CD14-positive monocyte (primary cell): ENCODE measurements around the gene PPP1R15B. TPM values are rescaled to one million over a fixed set of nuclear protein-coding genes. Genes with fewer than 3 reads are reported as not detected.

Source experiments
- DNase-seq, 3 donors: peaks; one replicate each; pipeline ENCODE4 v3.0.0-alpha.2; 2011 to 2022
- H2AFZ ChIP-seq: 2 replicates; pipeline ENCODE4 v1.6.0; 2012; ENCODE audit warnings: mild to moderate bottlenecking, low read depth, low read length, inconsistent platforms; ENCODE audit not compliant: insufficient read depth, poor library complexity, severe bottlenecking
- H3K27ac ChIP-seq, 2 donors: 1 replicate in 1 of 2; 2 replicates in 1 of 2; pipeline ENCODE4 v1.5.1; 2012 to 2013; ENCODE audit warnings: low read length in 2 of 2, control low read depth in 1 of 2, inconsistent platforms in 1 of 2, low read depth in 1 of 2, mild to moderate bottlenecking in 1 of 2
- H3K27me3 ChIP-seq, 2 donors: one replicate each; pipeline versions ENCODE4 v1.6.0 to v1.6.1; 2011 to 2013; ENCODE audit warnings: low read length in 2 of 2; ENCODE audit not compliant: control insufficient read depth in 2 of 2, insufficient read depth in 2 of 2
- H3K36me3 ChIP-seq, 2 donors: replicated peaks in 1 of 2; 1 replicate in 1 of 2; 2 replicates in 1 of 2; pipeline versions ENCODE4 v1.5.1 to v1.6.1; 2012 to 2013; ENCODE audit warnings: low read length in 2 of 2, control low read depth in 1 of 2, inconsistent platforms in 1 of 2, mild to moderate bottlenecking in 1 of 2; ENCODE audit not compliant: insufficient read depth in 2 of 2, control insufficient read depth in 1 of 2
- H3K4me1 ChIP-seq, 2 donors: 1 replicate in 1 of 2; 2 replicates in 1 of 2; pipeline versions ENCODE4 v1.5.1 to v1.6.1; 2012 to 2013; ENCODE audit warnings: low read length in 2 of 2, control low read depth in 1 of 2, inconsistent platforms in 1 of 2, mild to moderate bottlenecking in 1 of 2, moderate library complexity in 1 of 2; ENCODE audit not compliant: insufficient read depth in 2 of 2, control insufficient read depth in 1 of 2
- H3K4me2 ChIP-seq: replicated peaks from 2 replicates; pipeline ENCODE3; 2012; ENCODE audit warnings: low read length, moderate library complexity, mild to moderate bottlenecking; ENCODE audit not compliant: poor library complexity, severe bottlenecking; ENCODE audit errors: extremely low read depth
- H3K4me3 ChIP-seq, 3 experiments: fragments of 200-600 bp in 1 of 3; sonication (generic) in 1 of 3; replicated peaks in 1 of 3; 1 replicate in 2 of 3; 2 replicates in 1 of 3; pipeline ENCODE4 v1.5.1; 2011 to 2013; ENCODE audit warnings: low read length in 3 of 3, mild to moderate bottlenecking in 3 of 3, control low read depth in 2 of 3, low read depth in 2 of 3, inconsistent platforms in 1 of 3, moderate library complexity in 1 of 3
- H3K79me2 ChIP-seq: 2 replicates; pipeline ENCODE4 v1.6.0; 2012; ENCODE audit warnings: mild to moderate bottlenecking, control low read depth, inconsistent platforms, low read length, moderate library complexity; ENCODE audit not compliant: insufficient read depth
- H3K9ac ChIP-seq: 2 replicates; pipeline ENCODE4 v1.6.0; 2017; ENCODE audit warnings: low read length, mild to moderate bottlenecking; ENCODE audit not compliant: insufficient read depth, poor library complexity, severe bottlenecking
- H3K9me3 ChIP-seq, 2 donors: replicated peaks in 1 of 2; 1 replicate in 1 of 2; 2 replicates in 1 of 2; pipeline versions ENCODE4 v1.5.1 to v1.6.1; 2012 to 2013; ENCODE audit warnings: low read length in 2 of 2, control low read depth in 1 of 2; ENCODE audit not compliant: control insufficient read depth in 1 of 2, insufficient read depth in 1 of 2
- H4K20me1 ChIP-seq: 2 replicates; pipeline ENCODE4 v1.6.0; 2012; ENCODE audit warnings: mild to moderate bottlenecking, low read length, control low read depth, moderate library complexity; ENCODE audit not compliant: insufficient read depth
- H3K27ac Mint-ChIP-seq, 7 donors: one replicate each; pipeline ENCODE4 v1.8.0; 2020; ENCODE audit warnings: mild to moderate bottlenecking in 7 of 7, mixed read lengths in 7 of 7, moderate library complexity in 6 of 7, inconsistent platforms in 2 of 7
- H3K27me3 Mint-ChIP-seq, 3 donors: one replicate each; pipeline ENCODE4 v1.8.0; 2021 to 2022; ENCODE audit warnings: low read depth in 3 of 3, mild to moderate bottlenecking in 3 of 3, mixed read lengths in 3 of 3, moderate library complexity in 3 of 3, inconsistent platforms in 1 of 3
- H3K36me3 Mint-ChIP-seq, 2 donors: one replicate each; pipeline ENCODE4 v1.8.0; 2020; ENCODE audit warnings: mixed read lengths in 2 of 2, inconsistent platforms in 1 of 2, mild to moderate bottlenecking in 1 of 2
- H3K4me1 Mint-ChIP-seq: one replicate; pipeline ENCODE4 v1.8.0; 2020; ENCODE audit warnings: mild to moderate bottlenecking, mixed read lengths
- H3K4me3 Mint-ChIP-seq, 2 donors: one replicate each; pipeline ENCODE4 v1.8.0; 2020; ENCODE audit warnings: mild to moderate bottlenecking in 2 of 2, mixed read lengths in 2 of 2, moderate library complexity in 1 of 2
- H3K9me3 Mint-ChIP-seq, 7 donors: one replicate each; pipeline ENCODE4 v1.8.0; 2020 to 2022; ENCODE audit warnings: mixed read lengths in 7 of 7, mild to moderate bottlenecking in 6 of 7, moderate library complexity in 6 of 7, inconsistent platforms in 2 of 7
- CTCF ChIP-seq: fragments of 200-600 bp; IDR thresholded peaks from one replicate; pipeline ENCODE4 v1.8.0; 2022; ENCODE audit warnings: antibody characterized with exemption, mild to moderate bottlenecking
- WGBS: methylation state at CpG from one replicate; pipeline ENCODE4 v1.1.5; 2013; ENCODE audit warnings: missing lambda C conversion rate; ENCODE audit not compliant: insufficient coverage; 5-methylcytosine and 5-hydroxymethylcytosine counted together
- intact Hi-C, 2 donors: fragments of 100-400 bp; cut with micrococcal nuclease; formaldehyde crosslinking; loops; one replicate each; pipeline versions ENCODE4 v1.15.0 to v1.15.1; 2023
- polyA plus RNA-seq, 3 donors: library from polyadenylated mRNA; depleted of rRNA in 1 of 3; unstranded in 2 of 3; stranded (reverse) in 1 of 3; fragments of 300-500 nt in 2 of 3; fragments of >200 nt in 1 of 3; fragmentation: Illumina TruSeq in 2 of 3; gene quantifications; 1 replicate in 2 of 3; 2 replicates in 1 of 3; pipeline ENCODE4 v1.2.3, GENCODE V29; 2012 to 2021

Gene PPP1R15B
- polyA plus RNA-seq, 3 donors = 31.1 to 117 (median 31.8) TPM

GRCh38 chr1:204442376-204443259 is 31.0 kb upstream of the PPP1R15B start:
- Histone ChIP-seq H3K9ac (no peak overlapping the region), H3K4me3 (no peak overlapping the region), H3K9me3 (no peaks in the 10 kb centered on the region), H2AFZ (no peak overlapping the region), H4K20me1 (no peaks in the 10 kb centered on the region), H3K4me1 (no peaks in the 10 kb centered on the region), H3K27me3 (no peaks in the 10 kb centered on the region), H3K4me2 (no peak overlapping the region), H3K36me3 (peaks cover 6 to 26% of the 10 kb centered on the region in 2 donors), H3K27ac (no peak overlapping the region), H3K79me2 (no peaks in the 10 kb centered on the region)
- no peak for DNase-seq
- H3K27me3 Mint-ChIP-seq = peaks cover 0 to 2% (median 0%) of the 10 kb centered on the region in 3 donors
- H3K36me3 Mint-ChIP-seq = peaks cover 41 to 44% of the 10 kb centered on the region in 2 donors
- H3K4me3 Mint-ChIP-seq = no peak overlapping the region
- intact Hi-C loops = no loop called here
- 100% methylated on average over 4 of the region's 13 CpGs for WGBS
- no peaks in the 10 kb centered on the region for H3K9me3 Mint-ChIP-seq
- no peak overlapping the region for H3K27ac Mint-ChIP-seq
- no peak for TF ChIP-seq CTCF
- peaks cover 3% of the 10 kb centered on the region for H3K4me1 Mint-ChIP-seq

- Histone ChIP-seq H3K9ac (no peak overlapping the region), H3K4me1 (no peaks in the 10 kb centered on the region), H3K27ac (no peak overlapping the region), H3K36me3 (peaks cover 6 to 26% of the 10 kb centered on the region in 2 donors), H3K4me3 (no peak overlapping the region), H3K4me2 (no peak overlapping the region), H3K9me3 (no peaks in the 10 kb centered on the region), H4K20me1 (no peaks in the 10 kb centered on the region), H3K27me3 (no peaks in the 10 kb centered on the region), H3K79me2 (no peaks in the 10 kb centered on the region), H2AFZ (no peak overlapping the region)
- Mint-ChIP-seq H3K4me1 (peaks cover 2% of the 10 kb centered on the region), H3K27me3 (peaks cover 0 to 2% (median 1%) of the 10 kb centered on the region in 3 donors), H3K36me3 (peaks cover 36 to 44% of the 10 kb centered on the region in 2 donors), H3K4me3 (no peak overlapping the region), H3K27ac (no peak overlapping the region), H3K9me3 (no peaks in the 10 kb centered on the region)
- DNase-seq = no peak
- intact Hi-C loops = no loop called here
- no peak for TF ChIP-seq CTCF
- 84% methylated on average over 5 of the region's 6 CpGs for WGBS
Observed at GRCh38 chr1:204441558-204441957, 29.9 kb upstream of the PPP1R15B start.
